ENCODE data around the gene ZNF473. TPM values are rescaled to one million over a fixed set of nuclear protein-coding genes. Genes with fewer than 3 reads are reported as not detected.
A peak's percentile ranks its signal among the peaks of the same experiment; 100 is the strongest.
"Not testable (repeated sequence)": the region's sequence is repeated elsewhere in the genome, so short reads cannot be mapped to it uniquely, and the experiment has no call there.

The ZNF473 gene
- total RNA-seq, 2 donors from 2014 or later = 2.4 to 6.5 TPM

- Histone ChIP-seq H3K4me1 (ENCODE audit: control insufficient read depth in 1 of 2, low read depth in 2 of 2) (peaks cover 0 to 6% of the 10 kb centered on the region in 2 donors), H3K4me3 (no peak overlapping the region), H3K36me3 (peaks cover 42% of the 10 kb centered on the region), H3K9me3 (peaks cover 35% of the 10 kb centered on the region), H3K27me3 (replicated peaks; ENCODE audit: insufficient read depth) (no peaks in the 10 kb centered on the region), H3K27ac (no peak overlapping the region)
- peak; percentile 66 for TF ChIP-seq CTCF (IDR thresholded peaks at IDR 0.05)
- DNase-seq (ENCODE audit: low spot score) (peak; percentile 43), ATAC-seq (ENCODE audit: insufficient number of reproducible peaks, low FRiP score, low read depth) (no peak)
Measured at GRCh38 chr19:50046649-50047503, 21.1 kb downstream of the ZNF473 start.

DNA sequence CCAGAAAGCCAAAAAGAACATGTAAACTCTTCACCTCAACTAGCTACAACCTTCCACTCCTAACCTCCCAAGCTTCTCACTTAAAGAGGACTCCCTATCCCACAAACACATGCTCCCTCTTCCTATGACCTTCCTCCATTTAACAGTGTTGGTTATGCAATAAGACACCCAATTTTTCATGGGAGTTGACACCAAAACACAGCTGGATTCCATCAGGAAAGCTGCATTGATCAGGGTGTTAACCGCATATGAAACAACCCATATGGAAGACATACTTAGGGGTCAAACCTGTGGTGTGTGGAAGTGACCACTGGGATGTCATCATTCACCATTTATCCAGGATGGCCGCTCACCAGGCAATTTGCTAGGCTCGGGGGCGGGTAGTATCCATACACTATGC lies 21.9 kb downstream of the ZNF473 start:
- Histone ChIP-seq H3K27me3 (replicated peaks; ENCODE audit: insufficient read depth) (no peaks in the 10 kb centered on the region), H3K4me1 (ENCODE audit: control insufficient read depth in 1 of 2, low read depth in 2 of 2) (peaks cover 0 to 6% of the 10 kb centered on the region in 2 donors), H3K4me3 (no peak overlapping the region), H3K9me3 (peaks cover 35% of the 10 kb centered on the region), H3K27ac (no peak overlapping the region), H3K36me3 (peaks cover 34% of the 10 kb centered on the region)
- DNase-seq (ENCODE audit: low spot score) = no peak
- no peak for ATAC-seq (ENCODE audit: insufficient number of reproducible peaks, low FRiP score, low read depth)
- no peak for TF ChIP-seq CTCF (IDR thresholded peaks at IDR 0.05)

GRCh38 chr19:50050406-50051227 lies 24.8 kb downstream of the ZNF473 start:
- TF ChIP-seq CTCF (IDR thresholded peaks at IDR 0.05) = no peak
- Histone ChIP-seq H3K27ac (peak overlapping the region; percentile 58 to 70), H3K9me3 (peaks cover 17% of the 10 kb centered on the region), H3K27me3 (replicated peaks; ENCODE audit: insufficient read depth) (no peaks in the 10 kb centered on the region), H3K4me3 (peak overlapping the region; percentile 74), H3K36me3 (peaks cover 9% of the 10 kb centered on the region), H3K4me1 (ENCODE audit: control insufficient read depth in 1 of 2, low read depth in 2 of 2) (peaks cover 0 to 6% of the 10 kb centered on the region in 2 donors)
- DNase-seq (ENCODE audit: low spot score) = peak; percentile 87
- ATAC-seq (ENCODE audit: insufficient number of reproducible peaks, low FRiP score, low read depth) = peak; percentile 43

DNA sequence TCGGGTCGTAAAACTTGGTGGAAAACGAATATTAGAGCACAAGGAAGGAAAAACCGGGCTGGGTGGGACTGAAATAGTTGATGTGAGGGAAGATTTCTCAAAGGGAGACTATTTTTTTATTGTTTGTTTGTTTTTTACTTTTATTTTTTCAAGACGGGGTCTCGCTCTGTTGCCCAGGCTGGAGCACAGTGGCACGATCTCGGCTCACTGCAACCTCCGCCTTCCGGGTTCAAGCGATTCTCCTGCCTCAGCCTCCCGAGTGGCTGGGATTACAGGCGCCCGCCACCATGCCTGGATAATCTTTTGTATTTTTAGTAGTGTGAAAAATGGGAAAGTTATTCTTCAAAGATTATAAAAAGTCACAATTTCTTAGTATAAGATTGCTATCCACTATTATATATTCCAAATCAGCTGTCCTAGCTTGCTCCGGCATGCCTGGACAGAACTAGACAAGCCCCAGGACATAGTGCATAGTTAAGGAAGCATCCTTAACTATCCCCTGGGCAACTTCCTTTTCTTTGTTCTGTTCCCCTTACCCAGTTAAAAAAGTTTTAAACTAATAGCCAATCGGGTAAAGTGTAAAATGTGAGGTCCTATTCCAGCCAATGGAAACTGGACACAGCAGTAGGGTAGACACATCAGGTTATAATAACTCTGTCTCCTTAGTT lies 25.6 kb downstream of the ZNF473 start:
- H3K36me3 ChIP-seq; H3K27me3 ChIP-seq (replicated peaks; ENCODE audit: insufficient read depth); H3K4me1 ChIP-seq (ENCODE audit: control insufficient read depth in 1 of 2, low read depth in 2 of 2); H3K9me3 ChIP-seq; ATAC-seq (ENCODE audit: insufficient number of reproducible peaks, low FRiP score, low read depth); DNase-seq (ENCODE audit: low spot score): not testable (repeated sequence)
- Histone ChIP-seq H3K4me3 (peak overlapping the region; percentile 74), H3K27ac (peak overlapping the region; percentile 58 to 70)

- Histone ChIP-seq H3K27me3 (replicated peaks; ENCODE audit: insufficient read depth) (no peaks in the 10 kb centered on the region), H3K27ac (no peak overlapping the region), H3K4me1 (ENCODE audit: control insufficient read depth in 1 of 2, low read depth in 2 of 2) (peaks cover 0 to 6% of the 10 kb centered on the region in 2 donors), H3K36me3 (no peaks in the 10 kb centered on the region), H3K4me3 (no peak overlapping the region), H3K9me3 (peaks cover 6% of the 10 kb centered on the region)
- ATAC-seq (ENCODE audit: insufficient number of reproducible peaks, low FRiP score, low read depth) (no peak), DNase-seq (ENCODE audit: low spot score) (no peak)
- TF ChIP-seq CTCF (IDR thresholded peaks at IDR 0.05) = no peak
Measured at GRCh38 chr19:50051964-50052363, 26.2 kb downstream of the ZNF473 start.
